SH-SY5Y (cell line): ENCODE results near the gene CALHM5.

Experiments
- GATA2 ChIP-seq: IDR thresholded peaks from 2 replicates; pipeline ENCODE4 v1.6.1; 2011; ENCODE audit warnings: mild to moderate bottlenecking, low read depth, low read length
- GATA3 ChIP-seq: IDR thresholded peaks from 2 replicates; pipeline ENCODE4 v1.6.1; 2011; ENCODE audit warnings: low read depth, mild to moderate bottlenecking, low read length, moderate library complexity

DNA sequence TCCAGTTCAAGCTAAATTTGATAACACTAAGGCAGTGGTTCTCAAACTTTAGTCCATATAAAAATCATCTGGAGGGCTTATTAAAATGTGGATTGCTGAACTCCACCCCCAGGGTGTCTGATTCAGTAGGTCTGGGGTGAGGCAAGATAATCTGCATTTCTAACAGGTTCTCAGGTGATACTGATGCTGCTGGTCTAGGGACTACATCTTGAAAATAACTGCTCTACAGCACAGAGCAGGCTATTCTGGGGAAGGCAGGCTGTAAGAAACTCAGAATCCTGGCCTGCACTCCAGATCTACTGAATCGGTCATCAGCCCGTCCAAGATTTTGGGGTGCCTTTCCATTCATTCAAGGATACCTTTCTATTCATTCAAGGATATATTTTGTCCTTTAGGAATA is 11.5 kb downstream of the CALHM5 start:
- no peak for TF ChIP-seq GATA2
- TF ChIP-seq GATA3 = no peak
